Panc1 (cell line): Measurements from ENCODE around the gene SCYL1.

ENCODE experiments used
- SIN3A ChIP-seq: IDR thresholded peaks from 2 replicates; pipeline ENCODE4 v1.6.1; 2012; ENCODE audit warnings: low read depth, mild to moderate bottlenecking, low read length, moderate library complexity, borderline replicate concordance; ENCODE audit not compliant: insufficient read depth
- TF ChIP-seq, protein P1 (sequence below): fragments of 450-650 bp; IDR thresholded peaks from 2 replicates; pipeline ENCODE4 v1.5.1; 2017; ENCODE audit warnings: mild to moderate bottlenecking

DNA sequence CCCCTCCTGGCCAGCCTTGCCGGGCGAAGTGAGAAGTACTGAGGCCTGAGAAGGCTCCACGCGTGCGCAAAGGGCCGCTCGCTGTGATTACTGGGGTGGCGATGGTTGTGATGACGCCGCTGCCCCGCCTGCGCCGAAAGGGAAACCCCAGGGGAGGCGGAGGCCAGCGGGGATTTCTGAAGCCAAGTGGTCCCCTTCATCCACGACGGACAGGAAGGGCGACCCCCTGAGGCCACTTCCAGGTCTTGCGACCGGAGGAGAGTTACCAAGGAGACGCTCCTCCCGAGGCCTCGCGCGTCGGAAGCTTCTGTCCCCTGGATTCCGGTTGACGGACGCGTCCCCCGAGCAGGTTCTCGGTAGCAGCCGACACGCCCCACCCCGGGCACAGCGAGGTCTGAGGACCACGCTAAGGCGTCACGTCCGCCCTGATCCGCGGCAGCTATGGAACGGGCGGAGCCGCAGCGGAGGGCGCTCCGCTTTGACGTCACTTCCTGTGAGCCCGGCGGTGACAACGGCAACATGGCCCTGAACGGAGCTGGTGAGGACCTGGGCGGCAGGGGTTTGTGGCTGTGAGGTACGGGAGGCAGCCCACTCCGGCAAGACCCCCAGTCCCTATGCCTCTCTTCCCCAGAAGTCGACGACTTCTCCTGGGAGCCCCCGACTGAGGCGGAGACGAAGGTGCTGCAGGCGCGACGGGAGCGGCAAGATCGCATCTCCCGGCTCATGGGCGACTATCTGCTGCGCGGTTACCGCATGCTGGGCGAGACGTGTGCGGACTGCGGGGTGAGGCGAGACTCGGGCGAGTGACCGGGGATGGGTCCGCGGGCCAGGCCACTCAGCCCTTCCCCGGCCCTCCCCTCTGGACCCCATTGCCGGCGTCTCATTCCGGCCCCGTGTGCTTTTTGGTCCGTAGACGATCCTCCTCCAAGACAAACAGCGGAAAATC is 45.4 kb downstream of the SCYL1 start, which contains the start of gene ZNRD2:
- TF ChIP-seq, protein P1, sequence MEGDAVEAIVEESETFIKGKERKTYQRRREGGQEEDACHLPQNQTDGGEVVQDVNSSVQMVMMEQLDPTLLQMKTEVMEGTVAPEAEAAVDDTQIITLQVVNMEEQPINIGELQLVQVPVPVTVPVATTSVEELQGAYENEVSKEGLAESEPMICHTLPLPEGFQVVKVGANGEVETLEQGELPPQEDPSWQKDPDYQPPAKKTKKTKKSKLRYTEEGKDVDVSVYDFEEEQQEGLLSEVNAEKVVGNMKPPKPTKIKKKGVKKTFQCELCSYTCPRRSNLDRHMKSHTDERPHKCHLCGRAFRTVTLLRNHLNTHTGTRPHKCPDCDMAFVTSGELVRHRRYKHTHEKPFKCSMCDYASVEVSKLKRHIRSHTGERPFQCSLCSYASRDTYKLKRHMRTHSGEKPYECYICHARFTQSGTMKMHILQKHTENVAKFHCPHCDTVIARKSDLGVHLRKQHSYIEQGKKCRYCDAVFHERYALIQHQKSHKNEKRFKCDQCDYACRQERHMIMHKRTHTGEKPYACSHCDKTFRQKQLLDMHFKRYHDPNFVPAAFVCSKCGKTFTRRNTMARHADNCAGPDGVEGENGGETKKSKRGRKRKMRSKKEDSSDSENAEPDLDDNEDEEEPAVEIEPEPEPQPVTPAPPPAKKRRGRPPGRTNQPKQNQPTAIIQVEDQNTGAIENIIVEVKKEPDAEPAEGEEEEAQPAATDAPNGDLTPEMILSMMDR: peak; percentile 27; the same call in 1 of the 2 replicates
- peak; percentile 97 for TF ChIP-seq SIN3A
